ENCODE results near the gene SMAD3.

DNA sequence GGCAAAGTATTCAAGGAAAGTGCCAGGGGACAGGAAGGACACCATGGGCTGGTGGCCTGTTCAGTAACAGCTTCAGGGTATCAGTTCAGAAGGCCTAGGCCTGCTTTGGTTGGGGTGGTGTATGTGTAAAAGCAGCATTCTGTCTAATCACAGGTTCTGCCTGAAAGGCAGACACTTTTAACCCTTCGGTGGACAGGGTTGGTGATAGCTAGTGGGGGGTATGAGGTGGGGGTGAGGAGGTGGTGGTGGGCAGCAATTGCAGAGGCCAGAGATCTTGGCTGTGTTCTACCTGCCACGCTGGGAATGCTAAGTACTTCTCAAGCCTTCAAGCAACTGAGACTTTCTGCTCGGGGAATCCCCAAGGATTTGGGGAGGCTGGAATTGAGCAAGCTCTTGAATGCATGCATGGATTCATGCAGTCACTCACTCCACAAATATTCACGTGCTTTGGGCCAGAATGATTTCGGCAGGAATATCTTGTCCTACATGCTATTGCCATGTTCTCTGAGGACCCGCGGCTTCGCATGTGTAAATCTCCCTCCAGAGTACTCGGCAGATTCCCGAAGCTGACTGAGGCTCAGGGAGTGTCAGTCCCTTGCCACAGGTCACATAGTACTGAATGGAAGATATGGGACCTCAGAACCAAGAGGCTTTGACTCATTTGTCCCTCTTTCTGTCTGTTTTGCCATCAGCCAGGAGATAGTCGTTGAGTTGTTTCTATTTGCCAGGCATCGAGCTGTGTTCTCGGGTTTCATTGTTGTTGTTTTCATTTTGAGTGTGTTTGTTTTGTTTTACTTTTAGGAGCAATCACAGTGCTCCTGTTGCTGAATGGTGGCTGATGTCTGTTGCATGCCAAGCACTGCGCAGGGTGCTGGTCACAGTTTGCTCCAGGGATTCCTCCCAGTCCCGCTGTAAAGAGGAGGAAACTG, 65.5 kb downstream of the SMAD3 start:
- TF ChIP-seq, protein P1, sequence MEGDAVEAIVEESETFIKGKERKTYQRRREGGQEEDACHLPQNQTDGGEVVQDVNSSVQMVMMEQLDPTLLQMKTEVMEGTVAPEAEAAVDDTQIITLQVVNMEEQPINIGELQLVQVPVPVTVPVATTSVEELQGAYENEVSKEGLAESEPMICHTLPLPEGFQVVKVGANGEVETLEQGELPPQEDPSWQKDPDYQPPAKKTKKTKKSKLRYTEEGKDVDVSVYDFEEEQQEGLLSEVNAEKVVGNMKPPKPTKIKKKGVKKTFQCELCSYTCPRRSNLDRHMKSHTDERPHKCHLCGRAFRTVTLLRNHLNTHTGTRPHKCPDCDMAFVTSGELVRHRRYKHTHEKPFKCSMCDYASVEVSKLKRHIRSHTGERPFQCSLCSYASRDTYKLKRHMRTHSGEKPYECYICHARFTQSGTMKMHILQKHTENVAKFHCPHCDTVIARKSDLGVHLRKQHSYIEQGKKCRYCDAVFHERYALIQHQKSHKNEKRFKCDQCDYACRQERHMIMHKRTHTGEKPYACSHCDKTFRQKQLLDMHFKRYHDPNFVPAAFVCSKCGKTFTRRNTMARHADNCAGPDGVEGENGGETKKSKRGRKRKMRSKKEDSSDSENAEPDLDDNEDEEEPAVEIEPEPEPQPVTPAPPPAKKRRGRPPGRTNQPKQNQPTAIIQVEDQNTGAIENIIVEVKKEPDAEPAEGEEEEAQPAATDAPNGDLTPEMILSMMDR (IDR thresholded peaks at IDR 0.05), result no peak
- no peak for TF ChIP-seq POLR2A (IDR thresholded peaks at IDR 0.05)
